NCI-H446 treated with DMSO at 0.1 percent for 48 hours (cell line): ENCODE data around the gene TMEM217.

Experiments used
- DNase-seq: peaks from one replicate; lab custom pipeline; 2025; lab: John Stamatoyannopoulos, UW

The TMEM217 gene

GRCh38 chr6:37168811-37169495, 89.0 kb downstream of the TMEM217 start:
- DNase-seq: no peak

GRCh38 chr6:37168163-37168758, 89.7 kb downstream of the TMEM217 start:
- no peak for DNase-seq

GRCh38 chr6:37162740-37163139, 95.2 kb downstream of the TMEM217 start:
- no peak for DNase-seq
